PC-9 (cell line): Measurements from ENCODE around the gene BCL2. TPM values are rescaled to one million over a fixed set of nuclear protein-coding genes. Genes with fewer than 3 reads are reported as not detected.
A peak's percentile ranks its signal among the peaks of the same experiment; 100 is the strongest.

Experiments used
- BruUV-seq: library from RNA; stranded (reverse); fragments of 400-500 nt; replicated peaks from 2 replicates; lab custom pipeline; 2021; lab: Mats Ljungman, UMichigan
- CTCF ChIA-PET: fragments of 300-600 bp; sonication (Branson Sonifier 250); formaldehyde crosslinking; loops from one replicate; lab custom pipeline; 2022; ENCODE audit warnings: antibody characterized with exemption; lab: Charles Lee
- POLR2A ChIA-PET: fragments of 300-600 bp; sonication (Branson Sonifier 250); formaldehyde crosslinking; loops from one replicate; lab custom pipeline; 2022; ENCODE audit warnings: antibody characterized with exemption; ENCODE audit not compliant: unreplicated experiment; lab: Charles Lee
- DNase-seq, 2 experiments: peaks; one replicate each; pipeline versions ENCODE4 v3.0.0 to v3.0.0-alpha.2; 2015 to 2022; ENCODE audit warnings: mixed read lengths in 1 of 2
- H2AFZ ChIP-seq: fragments of 200-600 bp; sonication (generic); 2 replicates; pipeline ENCODE4 v1.8.1; 2017; ENCODE audit warnings: antibody characterized with exemption
- H3F3A ChIP-seq: fragments of 200-600 bp; sonication (generic); 2 replicates; pipeline ENCODE4 v1.8.1; 2017; ENCODE audit warnings: antibody characterized with exemption, mild to moderate bottlenecking, low read depth; ENCODE audit not compliant: insufficient read depth
- H3K27ac ChIP-seq: fragments of 200-600 bp; sonication (generic); 2 replicates; pipeline ENCODE4 v1.6.1; 2016; ENCODE audit warnings: mixed run types
- H3K27me3 ChIP-seq: fragments of 200-600 bp; sonication (generic); 2 replicates; pipeline ENCODE4 v1.6.1; 2016; ENCODE audit warnings: low read depth, mixed run types; ENCODE audit not compliant: insufficient read depth
- H3K36me3 ChIP-seq: fragments of 200-600 bp; sonication (generic); 2 replicates; pipeline ENCODE4 v1.6.1; 2016; ENCODE audit warnings: low read depth, mixed run types
- H3K4me1 ChIP-seq: fragments of 200-600 bp; sonication (generic); replicated peaks from 2 replicates; pipeline ENCODE4 v1.6.1; 2016; ENCODE audit warnings: mixed run types; ENCODE audit not compliant: insufficient read depth
- H3K4me2 ChIP-seq: fragments of 200-600 bp; sonication (generic); 2 replicates; pipeline ENCODE4 v1.6.1; 2017; ENCODE audit warnings: mixed run types
- H3K4me3 ChIP-seq: fragments of 200-600 bp; sonication (generic); 2 replicates; pipeline ENCODE4 v1.6.1; 2016; ENCODE audit warnings: mixed run types
- H3K79me2 ChIP-seq: fragments of 200-600 bp; sonication (generic); 2 replicates; pipeline ENCODE4 v1.6.1; 2017; ENCODE audit warnings: low read depth, mixed run types
- H3K9me2 ChIP-seq: fragments of 200-600 bp; sonication (generic); 2 replicates; pipeline ENCODE4 v1.8.1; 2017; ENCODE audit warnings: mild to moderate bottlenecking; ENCODE audit not compliant: insufficient read depth
- H3K9me3 ChIP-seq: fragments of 200-600 bp; sonication (generic); 2 replicates; pipeline ENCODE4 v1.8.1; 2016; ENCODE audit warnings: low read depth; ENCODE audit not compliant: insufficient read depth
- H4K20me1 ChIP-seq: fragments of 200-600 bp; sonication (generic); 2 replicates; pipeline ENCODE4 v1.8.1; 2017; ENCODE audit not compliant: insufficient read depth
- CTCF ChIP-seq: fragments of 200-600 bp; sonication (generic); conservative IDR thresholded peaks from 2 replicates; pipeline ENCODE4 v1.6.1; 2017; ENCODE audit warnings: mixed run types, antibody characterized with exemption, mild to moderate bottlenecking, moderate library complexity
- EZH2 ChIP-seq: fragments of 200-600 bp; sonication (generic); IDR thresholded peaks from 2 replicates; pipeline ENCODE4 v1.8.0; 2017; ENCODE audit warnings: antibody characterized with exemption, low read depth
- intact Hi-C: fragments of 100-400 bp; cut with micrococcal nuclease; formaldehyde crosslinking; loops from one replicate; pipeline ENCODE4 v1.10.0; 2022; ENCODE audit not compliant: unreplicated experiment
- total RNA-seq: library from RNA; stranded (reverse); gene quantifications from 2 replicates; pipeline ENCODE4 v1.2.3, GENCODE V29; 2021

The BCL2 gene
- total RNA-seq, 1 experiment from 2014 or later: 2.0 TPM

- no peak overlapping the region for H2AFZ ChIP-seq
- H3F3A ChIP-seq: peaks cover 7% of the 10 kb centered on the region
- no peak overlapping the region for H3K27ac ChIP-seq
- CTCF ChIA-PET: no interaction called here
- no peak for TF ChIP-seq CTCF
- TF ChIP-seq EZH2: no peak
- peaks cover 4% of the 10 kb centered on the region; the same call in 1 of the 2 replicates for H3K9me3 ChIP-seq
- no peaks in the 10 kb centered on the region for H4K20me1 ChIP-seq
- peaks cover 22% of the 10 kb centered on the region for H3K4me1 ChIP-seq
- no peak overlapping the region for H3K4me2 ChIP-seq
- no TSS peak for BruUV-seq
- intact Hi-C loops: no loop called here
- no peak for DNase-seq
- no peaks in the 10 kb centered on the region for H3K36me3 ChIP-seq
- H3K27me3 ChIP-seq: no peaks in the 10 kb centered on the region
- H3K4me3 ChIP-seq: no peak overlapping the region
- POLR2A ChIA-PET: no interaction called here
- H3K79me2 ChIP-seq: no peaks in the 10 kb centered on the region
- no peaks in the 10 kb centered on the region for H3K9me2 ChIP-seq
These were observed 240.5 kb downstream of the BCL2 start for GRCh38 chr18:63079114-63079513.

- Histone ChIP-seq H3K9me3 (peaks cover 4% of the 10 kb centered on the region; the same call in 1 of the 2 replicates), H4K20me1 (no peaks in the 10 kb centered on the region), H3K79me2 (no peaks in the 10 kb centered on the region), H3K27ac (no peak overlapping the region), H3K4me1 (peaks cover 21% of the 10 kb centered on the region), H3K36me3 (no peaks in the 10 kb centered on the region), H3K9me2 (no peaks in the 10 kb centered on the region), H3K27me3 (no peaks in the 10 kb centered on the region), H2AFZ (no peak overlapping the region), H3K4me2 (no peak overlapping the region), H3F3A (peaks cover 7% of the 10 kb centered on the region), H3K4me3 (no peak overlapping the region)
- CTCF ChIA-PET: no interaction called here
- no peak for TF ChIP-seq EZH2
- no peak for TF ChIP-seq CTCF
- no TSS peak for BruUV-seq
- intact Hi-C loops: no loop called here
- POLR2A ChIA-PET: no interaction called here
- DNase-seq: no peak
These were observed 241.1 kb downstream of the BCL2 start for GRCh38 chr18:63078471-63078870.

- Histone ChIP-seq H3K9me3 (peaks cover 4% of the 10 kb centered on the region; the same call in 1 of the 2 replicates), H3K4me1 (peaks cover 38% of the 10 kb centered on the region), H3K36me3 (no peaks in the 10 kb centered on the region), H4K20me1 (no peaks in the 10 kb centered on the region), H3K27me3 (no peaks in the 10 kb centered on the region), H2AFZ (peak overlapping the region; percentile 70), H3K9me2 (no peaks in the 10 kb centered on the region), H3F3A (peaks cover 34% of the 10 kb centered on the region), H3K4me3 (peak overlapping the region; percentile 56), H3K27ac (peak overlapping the region; percentile 74), H3K4me2 (peak overlapping the region; percentile 73), H3K79me2 (no peaks in the 10 kb centered on the region)
- ChIA-PET POLR2A (interaction anchor here (0.6 kb wide), 1 partner anchor 45 kb away, joined by 4 read pairs; no protein-coding TSS in a partner anchor), CTCF (no interaction called here)
- intact Hi-C loops: no loop called here
- TF ChIP-seq EZH2 (no peak), CTCF (no peak)
- peak; percentile 63 to 79 for DNase-seq
- BruUV-seq: no TSS peak
These were observed 244.6 kb downstream of the BCL2 start for GRCh38 chr18:63074981-63075404.
